H1 (cell line): Measurements from ENCODE around the gene UHRF1. TPM values are rescaled to one million over a fixed set of nuclear protein-coding genes. Genes with fewer than 3 reads are reported as not detected.

ENCODE experiments used
- CTCF ChIA-PET: fragments of 300-600 bp; sonication (Branson Sonifier 250); formaldehyde crosslinking; loops from one replicate; lab custom pipeline; 2021; ENCODE audit not compliant: partially characterized antibody; lab: Charles Lee
- POLR2A ChIA-PET: fragments of 300-600 bp; sonication (Branson Sonifier 250); formaldehyde crosslinking; loops from one replicate; lab custom pipeline; 2021; ENCODE audit warnings: inconsistent platforms; ENCODE audit not compliant: partially characterized antibody; lab: Charles Lee
- DNase-seq, 2 experiments: peaks; one replicate each; pipeline versions ENCODE4 v3.0.0 to v3.0.0-alpha.2; 2010 to 2022; ENCODE audit warnings: low spot score in 2 of 2, low read depth in 1 of 2, mixed read lengths in 1 of 2
- FAIRE-seq: peaks from 2 replicates; lab custom pipeline; 2011; peaks lifted over from hg19 to GRCh38; lab: Jason Lieb, UNC
- H2AFZ ChIP-seq: 2 replicates; pipeline ENCODE4 v1.8.1; 2012; ENCODE audit warnings: low read length, inconsistent platforms
- H2AK5ac ChIP-seq: 2 replicates; pipeline ENCODE4 v1.6.1; 2013; ENCODE audit warnings: low read depth, low read length
- H2BK120ac ChIP-seq: replicated peaks from 2 replicates; pipeline ENCODE3; 2013; ENCODE audit warnings: low read depth, low read length, inconsistent platforms
- H2BK12ac ChIP-seq: 2 replicates; pipeline ENCODE4 v1.6.1; 2013; ENCODE audit warnings: low read depth, low read length
- H2BK15ac ChIP-seq: 2 replicates; pipeline ENCODE4 v1.6.1; 2013; ENCODE audit warnings: low read length
- H2BK20ac ChIP-seq: 2 replicates; pipeline ENCODE4 v1.6.1; 2013; ENCODE audit warnings: low read length
- H2BK5ac ChIP-seq: 2 replicates; pipeline ENCODE4 v1.6.1; 2013; ENCODE audit warnings: low read depth, low read length
- H3K14ac ChIP-seq: 2 replicates; pipeline ENCODE4 v1.6.1; 2013; ENCODE audit warnings: inconsistent platforms; ENCODE audit not compliant: insufficient read length
- H3K18ac ChIP-seq: 2 replicates; pipeline ENCODE4 v1.6.1; 2013; ENCODE audit warnings: low read length; ENCODE audit errors: extremely low read depth
- H3K23ac ChIP-seq: 2 replicates; pipeline ENCODE4 v1.6.1; 2013; ENCODE audit warnings: inconsistent platforms; ENCODE audit not compliant: insufficient read length
- H3K23me2 ChIP-seq: 2 replicates; pipeline ENCODE4 v1.6.1; 2013; ENCODE audit warnings: low read depth, low read length
- H3K27ac ChIP-seq: 2 replicates; pipeline ENCODE4 v1.6.1; 2011; ENCODE audit warnings: low read depth, low read length, inconsistent platforms
- H3K27me3 ChIP-seq, 4 experiments: replicated peaks in 1 of 4; 1 replicate in 1 of 4; 2 replicates in 3 of 4; pipeline versions ENCODE4 v1.6.1 to v1.8.1; 2011 to 2013; ENCODE audit warnings: low read length in 3 of 4, mild to moderate bottlenecking in 3 of 4, inconsistent platforms in 2 of 4, mixed read lengths in 2 of 4, moderate library complexity in 1 of 4; ENCODE audit not compliant: control insufficient read depth in 3 of 4, insufficient read depth in 3 of 4; ENCODE audit errors: extremely low read depth in 1 of 4
- H3K36me3 ChIP-seq, 4 experiments: 2 replicates each; pipeline versions ENCODE4 v1.6.1 to v1.8.1; 2011 to 2013; ENCODE audit warnings: mild to moderate bottlenecking in 4 of 4, low read length in 3 of 4, moderate library complexity in 2 of 4, control low read depth in 1 of 4, inconsistent platforms in 1 of 4; ENCODE audit not compliant: insufficient read depth in 4 of 4, control insufficient read depth in 2 of 4
- H3K4ac ChIP-seq: replicated peaks from 2 replicates; pipeline ENCODE3; 2013; ENCODE audit warnings: low read length, low read depth, mixed read lengths, inconsistent platforms; ENCODE audit not compliant: insufficient read length
- H3K4me1 ChIP-seq, 4 experiments: replicated peaks in 1 of 4; 1 replicate in 1 of 4; 2 replicates in 3 of 4; pipeline versions ENCODE4 v1.6.1 to v1.8.1; 2011 to 2013; ENCODE audit warnings: low read length in 3 of 4, inconsistent platforms in 2 of 4, mixed read lengths in 1 of 4; ENCODE audit not compliant: insufficient read depth in 4 of 4, control insufficient read depth in 3 of 4
- H3K4me2 ChIP-seq, 2 experiments: 2 replicates each; pipeline versions ENCODE4 v1.6.1 to v1.8.1; 2011 to 2013; ENCODE audit warnings: low read depth in 2 of 2, low read length in 2 of 2, control low read depth in 1 of 2, inconsistent platforms in 1 of 2, mild to moderate bottlenecking in 1 of 2; ENCODE audit not compliant: insufficient read depth in 1 of 2
- H3K4me3 ChIP-seq, 4 experiments: fragments of 200-600, 300-600 bp in 1 of 4; sonication (generic), shearing (Covaris generic), sonication (Bioruptor Twin) in 1 of 4; 2 replicates each; pipeline versions ENCODE4 v1.5.1 to v1.8.1; 2011 to 2016; ENCODE audit warnings: low read length in 4 of 4, low read depth in 3 of 4, control low read depth in 2 of 4, inconsistent platforms in 2 of 4, mild to moderate bottlenecking in 2 of 4, mixed read lengths in 1 of 4, moderate library complexity in 1 of 4; ENCODE audit not compliant: insufficient read depth in 2 of 4; ENCODE audit errors: extremely low read depth in 1 of 4
- H3K56ac ChIP-seq: replicated peaks from 2 replicates; pipeline ENCODE3; 2013; ENCODE audit warnings: low read depth, mild to moderate bottlenecking, mixed read lengths, low read length, inconsistent platforms; ENCODE audit not compliant: insufficient read length
- H3K79me1 ChIP-seq: 2 replicates; pipeline ENCODE4 v1.6.1; 2013; ENCODE audit warnings: low read depth, low read length, control low read depth
- H3K79me2 ChIP-seq, 2 experiments: 2 replicates each; pipeline versions ENCODE4 v1.6.1 to v1.8.1; 2012 to 2013; ENCODE audit warnings: low read length in 2 of 2, mild to moderate bottlenecking in 2 of 2, inconsistent platforms in 1 of 2; ENCODE audit not compliant: insufficient read depth in 2 of 2, control insufficient read depth in 1 of 2
- H3K9ac ChIP-seq, 4 experiments: replicated peaks in 1 of 4; 1 replicate in 1 of 4; 2 replicates in 3 of 4; pipeline versions ENCODE4 v1.6.1 to v1.8.1; 2011 to 2013; ENCODE audit warnings: low read depth in 3 of 4, low read length in 3 of 4, control low read depth in 2 of 4, mild to moderate bottlenecking in 2 of 4, moderate library complexity in 2 of 4, inconsistent platforms in 1 of 4; ENCODE audit errors: extremely low read depth in 1 of 4
- H3K9me3 ChIP-seq, 2 experiments: 2 replicates each; pipeline versions ENCODE4 v1.6.1 to v1.8.1; 2012 to 2013; ENCODE audit warnings: mild to moderate bottlenecking in 2 of 2, moderate library complexity in 2 of 2, control low read depth in 1 of 2, inconsistent platforms in 1 of 2, low read depth in 1 of 2, low read length in 1 of 2, mixed read lengths in 1 of 2; ENCODE audit not compliant: insufficient read depth in 2 of 2
- H4K20me1 ChIP-seq, 2 experiments: replicated peaks in 1 of 2; 2 replicates each; pipeline versions ENCODE3 to v1.8.1; 2011 to 2013; ENCODE audit warnings: inconsistent platforms in 2 of 2, low read length in 2 of 2, mild to moderate bottlenecking in 1 of 2; ENCODE audit not compliant: insufficient read depth in 2 of 2, control insufficient read depth in 1 of 2
- H4K5ac ChIP-seq: 2 replicates; pipeline ENCODE4 v1.6.1; 2013; ENCODE audit warnings: low read length, low read depth, mixed read lengths, inconsistent platforms; ENCODE audit not compliant: insufficient read length
- H4K8ac ChIP-seq: 2 replicates; pipeline ENCODE4 v1.8.0; 2013; ENCODE audit warnings: mild to moderate bottlenecking, moderate library complexity, low read length, inconsistent platforms; ENCODE audit not compliant: insufficient read depth; ENCODE audit errors: extremely low read depth
- H4K91ac ChIP-seq: replicated peaks from 2 replicates; pipeline ENCODE3; 2013; ENCODE audit warnings: low read length, mixed read lengths, inconsistent platforms; ENCODE audit not compliant: insufficient read length
- CTCF ChIP-seq, 3 experiments: IDR thresholded peaks; 1 replicate in 2 of 3; 2 replicates in 1 of 3; pipeline versions ENCODE4 v1.5.1 to v1.6.1; 2011; ENCODE audit warnings: low read length in 3 of 3, mild to moderate bottlenecking in 3 of 3, inconsistent platforms in 2 of 3, low read depth in 1 of 3, moderate library complexity in 1 of 3; ENCODE audit not compliant: insufficient read depth in 1 of 3; ENCODE audit errors: control extremely low read depth in 1 of 3
- GABPA ChIP-seq: IDR thresholded peaks from 2 replicates; pipeline ENCODE4 v1.6.1; 2011; ENCODE audit warnings: mild to moderate bottlenecking, low read length, moderate library complexity, borderline replicate concordance; ENCODE audit not compliant: insufficient read depth
- KDM1A ChIP-seq: fragments of 200-600, 300-600 bp; sonication (generic); IDR thresholded peaks from 2 replicates; pipeline ENCODE4 v1.7.1; 2016; ENCODE audit warnings: mild to moderate bottlenecking, low read length, borderline replicate concordance
- RAD21 ChIP-seq, 2 experiments: IDR thresholded peaks in 1 of 2; conservative IDR thresholded peaks in 1 of 2; 2 replicates each; pipeline ENCODE4 v1.6.1; 2011; ENCODE audit warnings: low read depth in 2 of 2, low read length in 2 of 2, improper control_type of control experiment in 1 of 2, inconsistent platforms in 1 of 2, mild to moderate bottlenecking in 1 of 2, moderate library complexity in 1 of 2
- SIRT6 ChIP-seq: IDR thresholded peaks from one replicate; pipeline ENCODE4 v1.7.1; 2012; ENCODE audit warnings: low read length, inconsistent platforms
- TEAD4 ChIP-seq: IDR thresholded peaks from 2 replicates; pipeline ENCODE4 v1.6.1; 2012; ENCODE audit warnings: low read depth, low read length, inconsistent platforms, mixed read lengths
- WGBS, 2 experiments: shearing (Covaris generic) in 1 of 2; methylation state at CpG; one replicate each; pipeline versions ENCODE4 v1.1.6 to v1.1.7; 2013 to 2015; ENCODE audit warnings: low lambda C conversion rate in 2 of 2, mixed read lengths in 2 of 2, inconsistent platforms in 1 of 2, low coverage in 1 of 2, missing lambda C conversion rate in 1 of 2; ENCODE audit not compliant: insufficient replicate concordance in 2 of 2, insufficient coverage in 1 of 2, insufficient read length in 1 of 2; ENCODE audit errors: extremely low coverage in 1 of 2, missing lambda C conversion rate in 1 of 2; 5-methylcytosine and 5-hydroxymethylcytosine counted together
- polyA plus RNA-seq, 7 experiments: library from polyadenylated mRNA; depleted of rRNA in 3 of 7; stranded (reverse) in 5 of 7; unstranded in 2 of 7; fragments of >200 nt in 5 of 7; fragments of 200-250 nt in 2 of 7; gene quantifications; 1 replicate in 5 of 7; 2 replicates in 1 of 7; 4 replicates in 1 of 7; pipeline versions ENCODE4 v1.2.1 to v1.2.3, GENCODE V29; 2011 to 2013; ENCODE audit warnings: missing spikeins in 2 of 7, mixed read lengths in 2 of 7
- total RNA-seq: library from RNA; stranded (reverse); fragmentation: NEBNext Ultra II Directional; extraction: Animal tissue kit (Norgen Biotek cat#: 25700); gene quantifications from 2 replicates; pipeline ENCODE4 v1.2.1, GENCODE V29; 2021

The UHRF1 gene
- total and polyA plus RNA-seq, 2 of the 8 experiments (the other 6 are each of a cell fraction or from before 2014, with no cell fraction given) = 14.7 to 65.8 TPM

- H4K5ac ChIP-seq = no peak overlapping the region
- H2BK120ac ChIP-seq = no peak overlapping the region
- TF ChIP-seq CTCF (IDR thresholded peaks at IDR 0.05; ENCODE audit: control extremely low read depth in 1 of 3, insufficient read depth in 1 of 3, low read depth in 1 of 3, low read length in 3 of 3) (peak; percentile 76 to 94 (median 93)), GABPA (peak; percentile 63; the same call in 1 of the 2 replicates), KDM1A (no peak), RAD21 (IDR thresholded peaks at IDR 0.05 in 1 of 2, conservative IDR thresholded peaks at IDR 0.05 in 1 of 2; ENCODE audit: low read depth in 2 of 2, low read length in 2 of 2) (peak; percentile 57 to 67), SIRT6 (no peak), TEAD4 (0 out of 2 replicates have a peak, but pooled peaks have one; percentile 31)
- no peaks in the 10 kb centered on the region for H3K27me3 ChIP-seq
- H3K36me3 ChIP-seq = no peaks in the 10 kb centered on the region
- no peak overlapping the region for H3K4ac ChIP-seq
- no peak overlapping the region for H2BK15ac ChIP-seq
- no peaks in the 10 kb centered on the region; a peak in 1 of 7 replicates for H3K4me1 ChIP-seq
- no peak overlapping the region for H3K27ac ChIP-seq
- H2BK20ac ChIP-seq = no peak overlapping the region
- no peak overlapping the region for H2AFZ ChIP-seq
- H3K18ac ChIP-seq = no peak overlapping the region
- DNase-seq (no peak), FAIRE-seq (peak; percentile 95)
- no peak overlapping the region for H3K23ac ChIP-seq
- no peak overlapping the region for H4K91ac ChIP-seq
- H3K4me2 ChIP-seq = no peak overlapping the region
- no peaks in the 10 kb centered on the region for H3K9me3 ChIP-seq
- H3K9ac ChIP-seq = no peak overlapping the region
- no peak overlapping the region for H2BK5ac ChIP-seq
- H4K20me1 ChIP-seq = peaks cover 12 to 15% of the 10 kb centered on the region in 2 experiments
- H3K23me2 ChIP-seq = peaks cover 10% of the 10 kb centered on the region; the same call in 1 of the 2 replicates
- H4K8ac ChIP-seq = no peak overlapping the region
- H3K4me3 ChIP-seq = no peak overlapping the region
- no peak overlapping the region for H3K56ac ChIP-seq
- no peak overlapping the region for H2AK5ac ChIP-seq
- H3K79me1 ChIP-seq = peaks cover 19% of the 10 kb centered on the region
- POLR2A ChIA-PET = interaction anchor here (0.6 kb wide), 1 partner anchor 125 kb away, joined by 3 read pairs; no protein-coding TSS in a partner anchor
- WGBS, 2 experiments = 51% methylated on average over 3 of the region's 3 CpGs; no CpG with 5 or more reads in 1 of the 2 experiments
- CTCF ChIA-PET = interaction anchor here (0.6 to 5.3 kb wide), 36 partner anchors 10 to 1520 kb away, joined by 3 to 175 read pairs (median 4); partner anchors contain the start of genes KDM4B and PLIN3
- H3K79me2 ChIP-seq = peaks cover 0 to 49% of the 10 kb centered on the region in 2 experiments; a peak in 2 of 4 replicates
- no peak overlapping the region for H2BK12ac ChIP-seq
- H3K14ac ChIP-seq = no peak overlapping the region
Observed at GRCh38 chr19:5001615-5002014, 92.3 kb downstream of the UHRF1 start.
